Hair follicular keratinocyte (primary cell): Measurements from ENCODE around the gene KIT. TPM values are rescaled to one million over a fixed set of nuclear protein-coding genes. Genes with fewer than 3 reads are reported as not detected.

Experiments
- total RNA-seq: library from RNA; depleted of rRNA; stranded (reverse); fragments of >200 nt; gene quantifications from 2 replicates; pipeline ENCODE4 v1.2.3, GENCODE V29; 2015

Gene KIT
- not detected in 2 replicates for total RNA-seq

DNA sequence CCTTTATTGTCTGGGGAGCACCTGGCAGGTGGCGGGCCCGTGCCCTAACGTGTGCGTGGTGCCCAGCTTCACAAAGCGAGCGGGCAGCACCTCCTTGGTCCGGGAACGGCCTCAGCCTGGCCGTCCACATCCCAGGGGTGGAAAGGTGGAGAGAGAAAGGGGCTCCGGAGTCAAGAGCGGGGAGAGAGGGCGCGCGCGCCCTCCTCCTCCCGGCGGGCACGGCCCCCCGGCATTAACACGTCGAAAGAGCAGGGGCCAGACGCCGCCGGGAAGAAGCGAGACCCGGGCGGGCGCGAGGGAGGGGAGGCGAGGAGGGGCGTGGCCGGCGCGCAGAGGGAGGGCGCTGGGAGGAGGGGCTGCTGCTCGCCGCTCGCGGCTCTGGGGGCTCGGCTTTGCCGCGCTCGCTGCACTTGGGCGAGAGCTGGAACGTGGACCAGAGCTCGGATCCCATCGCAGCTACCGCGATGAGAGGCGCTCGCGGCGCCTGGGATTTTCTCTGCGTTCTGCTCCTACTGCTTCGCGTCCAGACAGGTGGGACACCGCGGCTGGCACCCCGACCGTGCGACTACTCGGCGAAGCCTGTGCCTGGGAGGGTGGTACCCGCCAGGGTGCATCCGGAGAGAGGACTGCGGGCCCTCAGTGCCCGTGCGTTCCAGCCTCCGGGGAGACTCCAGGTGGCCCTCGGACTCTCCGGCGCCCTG, at the start of gene KIT:
TSS of gene KIT (plus strand) at position 407 of the 701 bp plus-strand sequence. CDS start at position 465, 58 bp downstream.

